ENCODE results near the gene RIPK3.

DNA sequence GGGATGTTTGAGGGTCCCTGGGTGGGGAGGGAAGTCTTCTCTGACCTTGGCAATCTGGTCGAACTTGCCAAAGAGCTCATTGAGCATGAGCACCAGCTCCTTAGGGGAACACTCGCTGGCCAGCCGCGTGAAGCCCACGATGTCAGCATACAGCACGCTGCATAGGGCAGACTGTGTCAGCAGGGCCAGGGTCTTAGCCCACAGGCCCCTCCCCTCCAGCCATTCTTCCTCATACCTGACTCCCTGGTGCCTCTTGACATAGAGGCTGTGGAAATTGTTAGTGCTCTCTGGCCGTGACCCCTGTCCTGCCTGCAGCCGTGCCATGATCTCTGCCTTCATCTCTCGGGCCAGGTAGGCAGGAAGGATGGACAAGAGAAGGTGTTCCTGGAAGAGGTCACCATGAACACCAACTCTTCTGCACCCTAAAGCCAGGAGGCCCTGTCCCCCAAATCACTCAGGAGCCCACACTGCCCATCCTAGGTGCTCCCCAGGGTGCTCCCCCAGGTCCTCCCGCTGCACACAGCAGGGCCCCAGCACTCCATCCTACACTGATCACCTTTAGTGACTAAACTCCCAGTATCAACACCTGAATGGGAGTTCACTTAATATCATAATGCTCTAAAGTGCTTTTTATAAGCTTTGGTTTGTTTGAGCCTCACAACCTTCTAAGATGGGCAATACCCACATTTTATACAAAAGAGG lies 8.7 kb downstream of the RIPK3 start:
- TF ChIP-seq, protein P1, sequence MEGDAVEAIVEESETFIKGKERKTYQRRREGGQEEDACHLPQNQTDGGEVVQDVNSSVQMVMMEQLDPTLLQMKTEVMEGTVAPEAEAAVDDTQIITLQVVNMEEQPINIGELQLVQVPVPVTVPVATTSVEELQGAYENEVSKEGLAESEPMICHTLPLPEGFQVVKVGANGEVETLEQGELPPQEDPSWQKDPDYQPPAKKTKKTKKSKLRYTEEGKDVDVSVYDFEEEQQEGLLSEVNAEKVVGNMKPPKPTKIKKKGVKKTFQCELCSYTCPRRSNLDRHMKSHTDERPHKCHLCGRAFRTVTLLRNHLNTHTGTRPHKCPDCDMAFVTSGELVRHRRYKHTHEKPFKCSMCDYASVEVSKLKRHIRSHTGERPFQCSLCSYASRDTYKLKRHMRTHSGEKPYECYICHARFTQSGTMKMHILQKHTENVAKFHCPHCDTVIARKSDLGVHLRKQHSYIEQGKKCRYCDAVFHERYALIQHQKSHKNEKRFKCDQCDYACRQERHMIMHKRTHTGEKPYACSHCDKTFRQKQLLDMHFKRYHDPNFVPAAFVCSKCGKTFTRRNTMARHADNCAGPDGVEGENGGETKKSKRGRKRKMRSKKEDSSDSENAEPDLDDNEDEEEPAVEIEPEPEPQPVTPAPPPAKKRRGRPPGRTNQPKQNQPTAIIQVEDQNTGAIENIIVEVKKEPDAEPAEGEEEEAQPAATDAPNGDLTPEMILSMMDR (IDR thresholded peaks at IDR 0.05) = no peak
- no peak for TF ChIP-seq EP300 (IDR thresholded peaks at IDR 0.05)

All from ovary (tissue), 3 donors.